ENCODE measurements around the gene ANKRD17.
A peak's percentile ranks its signal among the peaks of the same experiment; 100 is the strongest.
"Not testable (repeated sequence)": the region's sequence is repeated elsewhere in the genome, so short reads cannot be mapped to it uniquely, and the experiment has no call there.

ANKRD17 gene

GRCh38 chr4:73259571-73260090 is 1.0 kb upstream of the ANKRD17 start:
- DNase-seq (ENCODE audit: low read depth): peak; percentile 34
- peak overlapping the region; percentile 99 for H3K4me3 ChIP-seq (ENCODE audit: low read depth, low read length)
- no peak for TF ChIP-seq MAX (IDR thresholded peaks at IDR 0.05; ENCODE audit: low read depth, low read length)
- no peak for TF ChIP-seq MYC (IDR thresholded peaks at IDR 0.05; ENCODE audit: low read depth, low read length)
- TF ChIP-seq POLR2A (IDR thresholded peaks at IDR 0.05; ENCODE audit: extremely low read depth, insufficient read length): no peak
- TF ChIP-seq CTCF (IDR thresholded peaks at IDR 0.05; ENCODE audit: low read depth, low read length): no peak

- no peak for TF ChIP-seq MAX (IDR thresholded peaks at IDR 0.05; ENCODE audit: low read depth, low read length)
- TF ChIP-seq POLR2A (IDR thresholded peaks at IDR 0.05; ENCODE audit: extremely low read depth, insufficient read length): no peak
- no peak; the same call in 1 of the 2 replicates for TF ChIP-seq MYC (IDR thresholded peaks at IDR 0.05; ENCODE audit: low read depth, low read length)
- TF ChIP-seq CTCF (IDR thresholded peaks at IDR 0.05; ENCODE audit: low read depth, low read length): no peak
- DNase-seq (ENCODE audit: low read depth): no peak
- H3K4me3 ChIP-seq (ENCODE audit: low read depth, low read length): peak overlapping the region; percentile 99
These were observed 237 bp downstream of the ANKRD17 start for GRCh38 chr4:73258436-73258685.

- peak overlapping the region; percentile 99 for H3K4me3 ChIP-seq (ENCODE audit: low read depth, low read length)
- peak; percentile 69 for DNase-seq (ENCODE audit: low read depth)
- TF ChIP-seq CTCF (IDR thresholded peaks at IDR 0.05; ENCODE audit: low read depth, low read length) (no peak), MYC (IDR thresholded peaks at IDR 0.05; ENCODE audit: low read depth, low read length) (peak; percentile 56), POLR2A (IDR thresholded peaks at IDR 0.05; ENCODE audit: extremely low read depth, insufficient read length) (no peak), MAX (IDR thresholded peaks at IDR 0.05; ENCODE audit: low read depth, low read length) (peak; percentile 48; the same call in 1 of the 2 replicates)
These were observed 755 bp downstream of the ANKRD17 start for GRCh38 chr4:73257651-73258435.

GRCh38 chr4:73257234-73257633 is 1.4 kb downstream of the ANKRD17 start:
- H3K4me3 ChIP-seq (ENCODE audit: low read depth, low read length): peak overlapping the region; percentile 99
- no peak for TF ChIP-seq POLR2A (IDR thresholded peaks at IDR 0.05; ENCODE audit: extremely low read depth, insufficient read length)
- TF ChIP-seq CTCF (IDR thresholded peaks at IDR 0.05; ENCODE audit: low read depth, low read length): peak; percentile 50
- no peak for TF ChIP-seq MAX (IDR thresholded peaks at IDR 0.05; ENCODE audit: low read depth, low read length)
- TF ChIP-seq MYC (IDR thresholded peaks at IDR 0.05; ENCODE audit: low read depth, low read length): no peak
- DNase-seq (ENCODE audit: low read depth): peak; percentile 86

- DNase-seq (ENCODE audit: low read depth): not testable (repeated sequence)
- peak overlapping the region; percentile 99 for H3K4me3 ChIP-seq (ENCODE audit: low read depth, low read length)
These were observed 2.8 kb downstream of the ANKRD17 start for GRCh38 chr4:73255847-73256246.

- H3K4me3 ChIP-seq (ENCODE audit: low read depth, low read length): peak overlapping the region; percentile 6
- TF ChIP-seq CTCF (IDR thresholded peaks at IDR 0.05; ENCODE audit: low read depth, low read length) (no peak), MYC (IDR thresholded peaks at IDR 0.05; ENCODE audit: low read depth, low read length) (no peak), POLR2A (IDR thresholded peaks at IDR 0.05; ENCODE audit: extremely low read depth, insufficient read length) (no peak), MAX (IDR thresholded peaks at IDR 0.05; ENCODE audit: low read depth, low read length) (no peak)
These were observed 6.6 kb downstream of the ANKRD17 start for GRCh38 chr4:73252001-73252400.

More at GRCh38 chr4:73252001-73252400, 6.6 kb downstream of the ANKRD17 start:
- no peak for DNase-seq (ENCODE audit: low read depth)
